ENCODE data around the gene TASP1. TPM values are rescaled to one million over a fixed set of nuclear protein-coding genes. Genes with fewer than 3 reads are reported as not detected.

TASP1 gene
- total RNA-seq, 1 experiment from 2014 or later: 8.9 TPM

Other genes starting within 250 kb of the TASP1 start
- 26.4 TPM for gene ESF1, start 146.0 kb upstream of the TASP1 start, total RNA-seq (2021; ENCODE audit: unreplicated experiment)
- 23.0 TPM for gene NDUFAF5, start 146.1 kb upstream of the TASP1 start, total RNA-seq (2021; ENCODE audit: unreplicated experiment)

Measured in Panc1 (cell line).